Ovary (tissue), 3 donors: ENCODE results near the gene ANXA11.

ENCODE experiments used
- CTCF ChIP-seq, 3 donors: fragments of 450-650 bp in 2 of 3; fragments of 200-600 bp in 1 of 3; IDR thresholded peaks; one replicate each; pipeline versions ENCODE4 v1.5.1 to v1.8.0; 2016 to 2022; ENCODE audit warnings: antibody characterized with exemption in 3 of 3, mild to moderate bottlenecking in 1 of 3
- EP300 ChIP-seq: sonication (generic); formaldehyde crosslinking; IDR thresholded peaks from one replicate; pipeline ENCODE4 v1.6.1; 2017; ENCODE audit warnings: antibody characterized with exemption
- POLR2A ChIP-seq: fragments of 450-650 bp; IDR thresholded peaks from one replicate; pipeline ENCODE4 v1.6.1; 2017; ENCODE audit warnings: antibody characterized with exemption, mild to moderate bottlenecking, moderate library complexity
- donor health status: DM: no; HTN: no; CAD: no.

GRCh38 chr10:80155696-80156215 lies 49.6 kb downstream of the ANXA11 start:
- no peak for TF ChIP-seq CTCF (IDR thresholded peaks at IDR 0.05)
- no peak for TF ChIP-seq POLR2A
- TF ChIP-seq EP300: no peak
